Adrenal gland (tissue), 5 donors: ENCODE data around the gene MOCS2.

Experiments
- POLR2A ChIP-seq, 2 donors: fragments of 450-650 bp; IDR thresholded peaks; one replicate each; pipeline ENCODE4 v1.6.1; 2017; ENCODE audit warnings: antibody characterized with exemption in 2 of 2, mild to moderate bottlenecking in 2 of 2, moderate library complexity in 1 of 2
- TF ChIP-seq, protein P1 (sequence below), 6 experiments: fragments of 450-650 bp in 4 of 6; fragments of 200-600 bp in 2 of 6; sonication (generic) in 1 of 6; IDR thresholded peaks; 1 replicate in 5 of 6; 2 replicates in 1 of 6; pipeline versions ENCODE4 v1.5.1 to v1.8.0; 2016 to 2021; ENCODE audit warnings: antibody characterized with exemption in 6 of 6, mild to moderate bottlenecking in 2 of 6, moderate library complexity in 1 of 6
- donor health status: DM: no; HTN: no; CAD: no.

DNA sequence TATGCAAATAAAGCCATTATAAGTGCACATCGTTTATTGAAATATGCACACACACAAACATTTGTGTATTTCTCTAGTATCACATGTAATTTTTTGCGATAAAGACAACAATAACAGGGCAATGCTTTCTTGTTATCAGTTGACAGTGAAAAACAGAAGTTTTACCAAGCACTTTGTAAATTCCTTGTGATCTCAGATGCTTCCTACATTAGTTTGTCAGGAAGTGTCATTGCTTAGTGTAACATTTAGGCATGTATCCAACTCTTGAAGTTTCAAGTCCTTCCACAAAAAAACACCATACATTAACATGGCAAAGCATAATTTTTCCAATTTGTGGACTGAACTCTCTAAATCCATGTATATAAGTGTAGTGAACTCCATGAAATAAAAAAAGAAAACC is 46.4 kb downstream of the MOCS2 start:
- TF ChIP-seq, protein P1, sequence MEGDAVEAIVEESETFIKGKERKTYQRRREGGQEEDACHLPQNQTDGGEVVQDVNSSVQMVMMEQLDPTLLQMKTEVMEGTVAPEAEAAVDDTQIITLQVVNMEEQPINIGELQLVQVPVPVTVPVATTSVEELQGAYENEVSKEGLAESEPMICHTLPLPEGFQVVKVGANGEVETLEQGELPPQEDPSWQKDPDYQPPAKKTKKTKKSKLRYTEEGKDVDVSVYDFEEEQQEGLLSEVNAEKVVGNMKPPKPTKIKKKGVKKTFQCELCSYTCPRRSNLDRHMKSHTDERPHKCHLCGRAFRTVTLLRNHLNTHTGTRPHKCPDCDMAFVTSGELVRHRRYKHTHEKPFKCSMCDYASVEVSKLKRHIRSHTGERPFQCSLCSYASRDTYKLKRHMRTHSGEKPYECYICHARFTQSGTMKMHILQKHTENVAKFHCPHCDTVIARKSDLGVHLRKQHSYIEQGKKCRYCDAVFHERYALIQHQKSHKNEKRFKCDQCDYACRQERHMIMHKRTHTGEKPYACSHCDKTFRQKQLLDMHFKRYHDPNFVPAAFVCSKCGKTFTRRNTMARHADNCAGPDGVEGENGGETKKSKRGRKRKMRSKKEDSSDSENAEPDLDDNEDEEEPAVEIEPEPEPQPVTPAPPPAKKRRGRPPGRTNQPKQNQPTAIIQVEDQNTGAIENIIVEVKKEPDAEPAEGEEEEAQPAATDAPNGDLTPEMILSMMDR (IDR thresholded peaks at IDR 0.05) = no peak
- no peak for TF ChIP-seq POLR2A (IDR thresholded peaks at IDR 0.05)
